ENCODE data around the gene UBE3C.

- TF ChIP-seq CTCF (IDR thresholded peaks at IDR 0.05): no peak
- no peak for TF ChIP-seq EP300 (IDR thresholded peaks at IDR 0.05)
Observed at GRCh38 chr7:157309988-157310668, 171.4 kb downstream of the UBE3C start.
